Astrocyte of the spinal cord (primary cell): ENCODE results near the gene SLC2A8.

Source experiments
- DNase-seq: peaks from one replicate; pipeline ENCODE4 v3.0.0; 2011; ENCODE audit warnings: low read depth, low spot score
- H3K4me3 ChIP-seq: 2 replicates; pipeline ENCODE4 v1.5.1; 2011; ENCODE audit warnings: low read depth, mild to moderate bottlenecking, low read length, moderate library complexity
- CTCF ChIP-seq: IDR thresholded peaks from 2 replicates; pipeline ENCODE4 v1.5.1; 2012; ENCODE audit warnings: low read depth, mild to moderate bottlenecking, low read length, inconsistent platforms
- in situ Hi-C: cut with HindIII; loops from 2 replicates; pipeline ENCODE4 v1.10.0; 2017; ENCODE audit warnings: low sequenced_read_pairs

Gene SLC2A8

GRCh38 chr9:127398715-127399400, 1.9 kb downstream of the SLC2A8 start:
- no peak overlapping the region for H3K4me3 ChIP-seq
- in situ Hi-C loops: no loop called here
- no peak for TF ChIP-seq CTCF
- no peak for DNase-seq

- in situ Hi-C loops: no loop called here
- H3K4me3 ChIP-seq: no peak overlapping the region
- TF ChIP-seq CTCF: no peak
- no peak for DNase-seq
These were observed 2.8 kb downstream of the SLC2A8 start for GRCh38 chr9:127399736-127400269.

- no peak for TF ChIP-seq CTCF
- in situ Hi-C loops: no loop called here
- no peak for DNase-seq
- H3K4me3 ChIP-seq: no peak overlapping the region
These were observed 5.6 kb downstream of the SLC2A8 start for GRCh38 chr9:127402401-127403090.

GRCh38 chr9:127403507-127404192, 6.7 kb downstream of the SLC2A8 start:
- TF ChIP-seq CTCF: no peak
- in situ Hi-C loops: no loop called here

GRCh38 chr9:127404631-127405030, 7.7 kb downstream of the SLC2A8 start:
- no peak overlapping the region for H3K4me3 ChIP-seq
- TF ChIP-seq CTCF: no peak
- in situ Hi-C loops: no loop called here
- DNase-seq: no peak

More at GRCh38 chr9:127403507-127404192, 6.7 kb downstream of the SLC2A8 start:
- DNase-seq: no peak
- H3K4me3 ChIP-seq: no peak overlapping the region

- in situ Hi-C loops: no loop called here
- H3K4me3 ChIP-seq: no peak overlapping the region
- TF ChIP-seq CTCF: no peak
- no peak for DNase-seq
These were observed 8.6 kb downstream of the SLC2A8 start for GRCh38 chr9:127405344-127406125.
